HG02759 (cell line): Measurements from ENCODE around the gene GOLGA6L9.
"Not testable (repeated sequence)": the region's sequence is repeated elsewhere in the genome, so short reads cannot be mapped to it uniquely, and the experiment has no call there.

Experiments
- ATAC-seq: cut with Tn5 transposase; IDR thresholded peaks from one replicate; pipeline ENCODE4 v1.9.1; 2021; ENCODE audit warnings: mild to moderate bottlenecking, moderate library complexity; ENCODE audit not compliant: unreplicated experiment

GOLGA6L9 gene

DNA sequence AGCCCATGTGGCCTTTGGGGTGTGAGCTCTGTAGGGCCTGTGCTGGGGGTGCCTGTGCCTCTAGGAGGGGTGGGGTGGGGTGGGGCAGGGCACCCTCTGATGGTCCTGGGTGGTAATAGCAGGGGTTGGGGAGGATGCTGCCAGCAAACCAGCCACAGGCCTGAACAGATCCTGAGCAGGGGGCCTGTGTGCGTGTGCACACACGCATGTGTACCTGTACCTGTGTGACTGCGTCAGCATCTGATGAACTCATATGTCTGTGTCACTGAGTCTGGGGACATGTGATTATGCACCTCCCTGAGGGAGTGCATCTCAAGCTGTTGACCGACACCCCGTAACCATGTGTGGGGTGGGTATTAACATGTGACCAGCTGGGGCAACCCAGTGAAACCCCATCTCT is 36.0 kb downstream of the GOLGA6L9 start:
- not testable (repeated sequence) for ATAC-seq

DNA sequence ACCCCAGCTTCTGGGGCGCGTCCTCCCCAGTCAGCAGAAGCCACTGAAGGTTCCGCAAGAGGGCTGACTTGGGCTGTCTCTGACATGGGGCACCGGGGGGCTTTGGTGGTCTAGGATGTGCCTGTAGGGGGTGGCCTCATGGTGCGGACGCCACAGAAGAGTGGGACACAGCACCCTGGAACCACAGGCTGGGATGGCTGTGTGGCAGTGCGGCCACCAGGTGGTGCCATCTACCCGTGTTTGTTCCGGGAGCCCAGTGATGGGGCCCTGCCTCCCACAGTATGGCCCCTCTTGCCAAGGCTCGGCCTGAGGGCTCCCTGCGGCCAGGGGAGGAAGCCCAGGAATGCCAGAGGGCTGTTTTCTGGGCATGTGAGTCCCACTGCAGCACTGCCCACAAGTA is 38.6 kb downstream of the GOLGA6L9 start:
- peak; percentile 98 for ATAC-seq

DNA sequence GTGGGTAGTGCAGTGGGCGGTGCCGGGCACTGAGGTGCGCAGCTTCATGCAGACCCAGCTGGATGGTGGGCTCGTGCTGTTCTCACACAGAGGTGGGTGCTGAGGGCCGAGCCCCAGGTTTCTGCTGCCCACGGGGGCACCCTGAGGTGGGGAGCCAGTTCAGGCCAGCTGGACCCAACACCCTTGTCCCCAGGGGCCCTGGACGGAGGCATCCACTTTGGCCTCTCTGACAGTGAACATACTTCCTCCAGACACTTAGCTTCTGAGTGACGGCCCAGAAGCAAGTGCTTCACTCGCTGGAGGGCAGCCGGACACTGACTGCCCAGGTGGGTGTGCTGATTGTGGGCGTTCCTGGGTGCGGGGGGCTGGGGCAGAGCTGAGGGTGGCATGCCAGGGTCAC is 39.8 kb downstream of the GOLGA6L9 start:
- not testable (repeated sequence) for ATAC-seq

DNA sequence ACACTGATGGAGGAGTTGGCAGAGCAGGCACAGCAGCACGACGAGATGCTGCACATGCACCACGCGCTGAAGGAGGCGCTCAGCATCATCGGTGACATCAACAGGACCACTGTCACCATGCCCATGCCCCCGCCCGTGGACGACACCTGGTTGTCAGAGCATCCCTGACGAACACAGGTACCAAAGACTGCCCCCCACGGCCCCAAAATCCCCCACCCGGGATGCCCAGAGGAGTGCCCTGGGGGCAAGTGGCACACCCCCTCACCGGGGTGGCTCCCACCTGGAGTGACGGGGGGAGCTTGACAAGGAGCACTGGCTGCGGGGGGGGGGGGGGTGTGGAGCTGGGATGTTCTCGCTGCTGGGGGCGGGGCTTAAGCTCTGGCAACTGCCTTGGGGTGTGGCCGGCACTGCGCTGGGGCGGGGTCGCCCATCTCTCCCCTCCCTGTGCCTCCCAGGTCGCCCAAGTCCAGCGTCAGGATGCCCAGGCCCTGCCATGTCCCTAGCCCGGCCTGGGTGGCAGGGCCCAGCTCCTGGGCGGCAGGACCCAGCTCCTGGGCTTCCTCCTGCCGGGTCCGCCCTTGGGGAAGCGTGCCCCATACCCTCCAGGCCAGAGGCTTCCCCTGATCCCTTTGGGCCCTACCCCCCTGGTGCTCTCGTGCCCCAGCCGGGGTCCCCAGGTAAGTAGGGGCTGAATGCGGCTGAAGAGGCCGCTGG is 42.8 kb downstream of the GOLGA6L9 start:
- ATAC-seq = not testable (repeated sequence)

DNA sequence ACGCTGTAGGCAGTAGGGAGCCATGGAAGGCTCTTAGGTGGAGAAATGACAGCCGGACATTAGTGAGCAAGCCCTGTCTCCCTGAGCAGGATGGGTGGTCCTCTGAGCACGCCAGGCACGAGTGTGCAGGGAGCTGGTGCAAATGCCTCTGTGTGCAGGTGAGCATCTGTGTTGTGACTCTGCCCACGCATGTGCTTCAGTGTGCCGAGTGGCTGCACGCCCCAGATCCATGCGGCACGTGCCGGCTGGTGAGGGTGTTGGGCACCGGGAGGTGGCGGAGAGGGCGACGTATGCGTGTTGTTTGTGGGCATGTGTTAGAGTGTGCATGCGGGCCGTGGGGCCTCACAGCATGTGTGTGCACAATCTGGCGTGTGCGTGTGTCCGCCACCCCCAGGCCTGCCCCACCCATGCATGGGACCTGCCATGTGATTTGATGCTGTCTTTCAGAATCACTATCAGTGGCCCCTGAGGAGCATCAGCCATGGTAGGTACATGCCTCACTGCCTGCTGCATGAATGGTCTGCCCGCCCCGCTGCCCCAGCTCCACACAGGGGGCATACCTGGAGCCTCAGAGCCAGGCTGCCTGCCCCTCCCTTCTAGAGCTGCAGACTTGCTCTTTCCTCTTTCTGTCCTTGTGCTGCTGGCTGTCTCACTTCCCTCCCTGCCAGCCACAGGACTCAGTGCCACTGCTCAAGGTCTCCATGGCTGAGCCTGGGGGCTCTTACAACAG is 45.1 kb downstream of the GOLGA6L9 start:
- ATAC-seq = not testable (repeated sequence)

DNA sequence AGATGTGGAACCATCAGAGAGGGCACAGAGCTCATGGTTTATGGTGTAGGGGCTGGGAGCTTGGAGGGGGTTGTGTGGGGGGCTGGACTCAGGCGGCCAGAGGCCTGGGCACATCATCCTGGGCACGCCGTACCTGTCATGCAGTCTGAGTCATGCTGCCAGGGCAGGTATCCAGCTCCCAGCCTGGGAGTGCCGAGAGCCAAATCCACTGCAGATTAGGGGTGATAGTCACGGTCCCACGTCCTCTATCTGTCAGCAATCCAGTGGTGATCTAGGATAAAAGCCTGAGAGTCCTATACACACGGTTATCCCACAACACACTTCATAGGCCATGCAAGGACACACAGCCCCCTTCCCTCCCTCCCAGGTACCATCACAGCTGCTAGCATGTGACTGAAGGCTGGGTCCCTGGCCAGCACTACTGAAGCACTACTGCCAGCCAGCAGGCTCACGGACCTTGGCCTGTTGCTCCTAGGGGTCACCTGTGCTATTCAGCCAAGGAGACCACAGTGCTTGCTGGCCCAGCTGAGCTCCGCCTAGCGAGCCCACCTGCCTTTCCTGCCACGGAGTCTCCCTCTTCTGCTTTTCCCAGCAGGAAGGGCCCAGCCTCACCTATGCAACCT is 45.8 kb downstream of the GOLGA6L9 start:
- not testable (repeated sequence) for ATAC-seq

DNA sequence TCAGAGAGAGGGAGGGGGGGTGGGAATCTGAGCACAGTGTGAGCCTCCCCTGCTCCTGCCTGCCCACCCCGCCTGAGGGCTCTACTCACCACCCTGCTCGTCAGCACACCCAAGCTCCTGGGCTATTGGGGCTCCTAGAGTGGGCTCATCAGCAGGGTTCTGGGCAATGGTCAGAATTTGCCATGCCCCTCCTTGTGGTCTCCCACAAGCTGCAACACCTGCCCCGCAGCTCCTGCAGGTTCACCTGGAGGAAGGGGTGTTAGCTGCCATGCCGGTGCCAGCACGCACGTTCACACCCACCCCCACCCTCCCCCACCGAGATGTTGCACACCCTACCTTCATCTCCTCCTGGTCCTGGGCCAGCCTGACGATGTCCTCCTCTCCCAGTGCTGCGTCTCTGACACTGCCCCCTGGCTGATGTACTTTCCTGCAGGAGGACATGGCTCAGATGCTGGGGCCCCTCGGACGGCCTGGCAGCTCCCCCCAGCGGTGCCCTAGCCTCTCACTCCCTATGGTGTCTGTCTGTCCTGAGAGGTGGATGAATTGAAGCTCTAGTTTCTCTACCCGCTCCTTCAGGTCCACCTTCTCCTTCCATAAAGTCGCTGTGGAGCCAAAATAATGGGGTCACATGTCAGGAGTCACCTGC is 47.2 kb downstream of the GOLGA6L9 start:
- not testable (repeated sequence) for ATAC-seq

DNA sequence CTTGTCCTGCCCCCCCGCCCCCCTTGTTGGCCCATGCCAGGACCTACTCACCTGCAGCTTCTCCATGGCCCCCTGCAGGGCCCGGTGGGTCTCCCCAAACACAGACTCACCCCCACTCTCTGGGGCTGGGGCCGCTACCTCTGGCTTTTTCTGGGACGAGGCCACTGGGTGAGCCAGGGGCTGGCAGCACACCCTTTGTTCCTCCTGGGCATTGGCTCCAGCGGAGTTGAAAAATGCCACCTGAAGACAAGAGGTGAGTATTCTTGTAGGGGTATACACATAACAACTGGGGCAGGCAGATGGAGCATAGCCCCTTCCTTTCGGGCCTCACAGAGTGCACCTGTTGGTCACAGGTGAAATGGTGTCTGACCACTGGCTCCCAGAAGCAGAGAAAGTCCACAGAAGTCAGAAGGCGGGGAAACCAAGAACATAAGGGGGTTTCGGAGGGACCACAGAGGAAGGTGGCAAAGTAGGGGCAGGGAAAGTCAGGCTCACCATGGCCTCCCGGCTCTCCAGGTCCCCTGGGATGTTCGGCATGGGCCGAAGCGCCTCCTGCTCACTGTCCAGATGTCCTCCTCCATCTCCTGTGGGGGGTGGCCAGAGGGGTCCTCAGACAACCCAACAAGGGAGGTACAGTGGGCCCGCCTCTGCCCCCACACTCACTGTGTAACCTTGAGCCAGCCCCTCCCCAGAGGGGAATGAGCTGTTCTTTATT is 47.9 kb downstream of the GOLGA6L9 start:
- ATAC-seq = not testable (repeated sequence)
